Left lung (tissue), 10 donors: ENCODE results near the gene HNRNPF. TPM values are rescaled to one million over a fixed set of nuclear protein-coding genes. Genes with fewer than 3 reads are reported as not detected.

Source experiments
- ATAC-seq: fragments of 200-7000 bp; cut with Tn5 transposase; one replicate; pipeline ENCODE4 v1.9.1; 2020; ENCODE audit warnings: moderate library complexity
- DNase-seq, 4 donors: peaks; one replicate each; pipeline ENCODE4 v3.0.0-alpha.2; 2013 to 2020
- H3K27ac ChIP-seq, 2 donors: fragments of 200-600 bp; sonication (generic) in 1 of 2; one replicate each; pipeline versions ENCODE4 v1.5.0 to v1.8.0; 2020 to 2021
- H3K27me3 ChIP-seq, 2 donors: fragments of 200-600 bp; sonication (generic) in 1 of 2; one replicate each; pipeline versions ENCODE4 v1.5.0 to v1.8.0; 2020 to 2021
- H3K36me3 ChIP-seq, 2 donors: fragments of 200-600 bp; sonication (generic) in 1 of 2; one replicate each; pipeline versions ENCODE4 v1.5.0 to v1.8.0; 2020 to 2021
- H3K4me1 ChIP-seq, 2 donors: fragments of 200-600 bp; one replicate each; pipeline ENCODE4 v1.8.0; 2021
- H3K4me3 ChIP-seq, 2 donors: fragments of 200-600 bp; sonication (generic) in 1 of 2; one replicate each; pipeline versions ENCODE4 v1.5.0 to v1.8.0; 2020 to 2021; ENCODE audit warnings: mild to moderate bottlenecking in 1 of 2
- H3K9me3 ChIP-seq, 2 donors: fragments of 200-600 bp; sonication (generic) in 1 of 2; one replicate each; pipeline versions ENCODE4 v1.5.0 to v1.8.0; 2020 to 2021
- CTCF ChIP-seq, 2 donors: fragments of 200-600 bp; sonication (generic) in 1 of 2; IDR thresholded peaks; one replicate each; pipeline versions ENCODE4 v1.5.0 to v1.8.0; 2021; ENCODE audit warnings: antibody characterized with exemption in 2 of 2
- intact Hi-C, 2 donors: fragments of 100-400 bp; cut with DNase I; formaldehyde crosslinking; loops; one replicate each; pipeline versions ENCODE4 v1.11.2 to v1.14.2; 2022
- polyA plus RNA-seq, 6 donors: library from polyadenylated mRNA; unstranded; fragments of 120-200 nt; gene quantifications; one replicate each; pipeline ENCODE4 v1.2.1, GENCODE V29; 2013; ENCODE audit not compliant: insufficient read length in 6 of 6
- total RNA-seq, 2 donors: library from RNA; stranded (reverse); fragmentation: NEBNext Ultra II Directional; extraction: Animal tissue kit (Norgen Biotek cat#: 25700); gene quantifications; one replicate each; pipeline ENCODE4 v1.2.1, GENCODE V29; 2021
- donor health status: DM: no; HTN: yes; CAD: no.
- donor health status: DM: no; HTN: no; CAD: no.

Gene HNRNPF
- total and polyA plus RNA-seq, 8 donors: 161 to 230 (median 175) TPM

DNA sequence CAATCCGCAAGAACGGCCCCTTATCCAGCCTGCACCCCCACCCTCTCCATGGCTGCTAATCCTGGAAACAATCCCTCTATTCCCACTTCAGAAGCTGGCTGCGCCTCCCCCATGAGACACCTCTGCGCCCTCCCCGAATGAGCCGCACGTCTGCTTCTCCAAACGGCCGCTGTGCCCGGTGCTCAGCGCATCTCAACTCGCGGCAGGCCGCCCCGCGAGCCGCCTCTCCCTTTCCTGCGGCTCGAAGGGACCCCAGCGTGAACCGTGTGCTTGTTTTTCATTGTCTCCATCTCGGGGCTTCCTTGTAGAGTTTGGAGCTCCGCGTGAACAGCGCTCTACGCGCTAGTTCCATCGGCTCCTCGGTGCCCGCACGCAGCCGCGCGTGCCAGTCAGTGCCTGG lies 58.3 kb downstream of the HNRNPF start:
- intact Hi-C loops: no loop called here
- no peak overlapping the region for H3K27ac ChIP-seq
- no peak for TF ChIP-seq CTCF (IDR thresholded peaks at IDR 0.05)
- H3K4me3 ChIP-seq: no peak overlapping the region
- no peaks in the 10 kb centered on the region for H3K9me3 ChIP-seq
- H3K36me3 ChIP-seq: no peaks in the 10 kb centered on the region
- peaks cover 0 to 5% of the 10 kb centered on the region in 2 donors for H3K4me1 ChIP-seq
- no peak for DNase-seq
- peak; percentile 4 for ATAC-seq
- peaks cover 0 to 36% of the 10 kb centered on the region in 2 donors for H3K27me3 ChIP-seq

GRCh38 chr10:43350156-43350555 lies 58.8 kb downstream of the HNRNPF start:
- no peak for TF ChIP-seq CTCF (IDR thresholded peaks at IDR 0.05)
- Histone ChIP-seq H3K4me1 (peaks cover 0 to 5% of the 10 kb centered on the region in 2 donors), H3K36me3 (no peaks in the 10 kb centered on the region), H3K27me3 (peaks cover 0 to 36% of the 10 kb centered on the region in 2 donors), H3K4me3 (no peak overlapping the region), H3K9me3 (no peaks in the 10 kb centered on the region), H3K27ac (no peak overlapping the region)
- intact Hi-C loops: no loop called here
- peak; percentile 31 for ATAC-seq
- DNase-seq: peak in 2 of 4 donors; percentile 25 to 63

DNA sequence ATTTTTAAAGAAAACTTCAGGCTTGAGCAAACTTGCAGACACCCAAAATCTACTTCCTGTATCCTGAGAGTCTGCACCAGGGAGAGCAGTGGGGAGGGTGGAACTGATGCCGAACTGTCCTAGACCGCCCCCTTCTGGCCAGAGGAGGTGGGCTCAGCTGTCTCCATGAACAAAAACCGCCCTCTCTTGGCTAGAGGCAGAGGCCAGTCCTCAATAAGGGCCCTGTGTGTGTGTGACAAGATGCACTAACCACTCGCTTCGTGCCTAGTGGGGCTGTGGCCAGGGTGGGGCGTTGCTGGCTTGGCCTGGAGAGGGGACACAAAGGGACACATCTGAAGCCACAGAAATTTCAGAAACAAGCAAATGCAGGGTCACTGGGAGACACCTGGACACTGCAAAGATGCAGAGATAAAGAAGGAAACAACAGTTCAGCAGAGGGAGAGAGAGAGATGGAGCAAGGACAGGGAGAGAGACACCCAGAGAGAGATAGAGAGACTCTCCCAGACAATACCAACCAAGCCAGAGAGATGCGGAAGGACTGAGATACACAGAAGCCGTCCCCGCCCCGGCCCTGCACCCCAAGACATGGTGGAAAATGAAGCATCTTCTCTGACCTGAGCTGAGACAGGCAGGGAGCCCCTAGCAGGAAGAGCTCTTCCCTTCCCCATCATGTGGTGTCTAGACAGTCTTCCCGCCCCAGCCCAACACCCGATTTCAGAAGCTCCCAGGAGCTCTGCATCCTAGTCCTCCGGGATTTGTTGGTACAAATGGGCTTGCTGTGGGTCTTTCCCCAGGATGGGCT lies 60.3 kb downstream of the HNRNPF start:
- peak; percentile 86 to 92 for TF ChIP-seq CTCF (IDR thresholded peaks at IDR 0.05)
- H3K36me3 ChIP-seq: no peaks in the 10 kb centered on the region
- no peak overlapping the region for H3K27ac ChIP-seq
- no peaks in the 10 kb centered on the region for H3K9me3 ChIP-seq
- no peak overlapping the region for H3K4me3 ChIP-seq
- peaks cover 0 to 36% of the 10 kb centered on the region in 2 donors for H3K27me3 ChIP-seq
- peaks cover 0 to 5% of the 10 kb centered on the region in 2 donors for H3K4me1 ChIP-seq
- intact Hi-C loops: loop anchor here in 1 of 2 donors (10.0 kb wide), 1 partner anchor 54 kb away; no protein-coding TSS in a partner anchor
- DNase-seq (peak; percentile 76 to 92 (median 90)), ATAC-seq (peak; percentile 100)

DNA sequence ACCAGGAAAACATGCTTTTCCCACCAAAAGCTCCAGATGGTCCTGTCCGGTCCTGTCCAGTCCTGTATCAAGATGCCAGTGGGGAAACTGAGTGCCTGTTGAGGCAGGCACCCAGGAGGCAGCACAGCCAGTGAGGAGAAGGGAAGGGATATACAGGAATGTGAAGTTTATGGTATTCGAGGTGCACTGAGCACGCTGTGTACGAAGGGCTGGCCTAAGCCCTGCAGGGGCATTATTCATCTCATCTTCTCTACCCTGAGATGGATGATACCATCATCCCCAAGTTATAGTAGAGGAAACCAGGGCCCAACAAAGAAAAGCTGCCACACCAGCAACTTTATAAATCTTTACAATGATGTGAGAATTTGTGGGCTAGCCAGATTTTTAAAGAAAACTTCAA lies 61.0 kb downstream of the HNRNPF start:
- ATAC-seq (no peak), DNase-seq (no peak)
- intact Hi-C loops: loop anchor here in 1 of 2 donors (10.0 kb wide), 1 partner anchor 53 kb away; no protein-coding TSS in a partner anchor
- Histone ChIP-seq H3K4me3 (no peak overlapping the region), H3K9me3 (no peaks in the 10 kb centered on the region), H3K4me1 (peaks cover 0 to 5% of the 10 kb centered on the region in 2 donors), H3K36me3 (no peaks in the 10 kb centered on the region), H3K27ac (no peak overlapping the region), H3K27me3 (peaks cover 0 to 36% of the 10 kb centered on the region in 2 donors)
- TF ChIP-seq CTCF (IDR thresholded peaks at IDR 0.05): no peak

DNA sequence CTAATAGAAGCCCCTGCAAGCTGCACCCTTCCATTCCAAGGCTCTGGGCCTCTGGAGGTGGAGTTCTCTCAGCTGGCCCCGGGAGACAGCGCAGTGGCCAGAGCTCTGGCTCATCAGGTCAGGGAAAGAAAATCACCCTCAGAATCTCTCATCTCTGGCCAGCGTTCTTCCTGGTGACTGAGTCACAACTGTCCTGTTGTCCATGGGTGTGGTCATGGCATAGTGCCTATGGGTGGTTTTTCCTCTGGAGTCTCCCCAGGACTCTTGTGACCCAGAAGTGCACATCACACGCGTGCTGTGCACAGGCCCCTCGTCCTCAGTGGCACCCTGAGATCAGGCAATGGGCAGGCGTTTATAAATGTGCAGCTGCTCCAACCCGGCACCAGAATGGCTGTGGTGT lies 64.9 kb downstream of the HNRNPF start:
- ATAC-seq: no peak
- no peak for DNase-seq
- intact Hi-C loops: loop anchor here in 1 of 2 donors (10.0 kb wide), 1 partner anchor 49 kb away; no protein-coding TSS in a partner anchor
- H3K4me1 ChIP-seq: peaks cover 0 to 12% of the 10 kb centered on the region in 2 donors
- peaks cover 0 to 2% of the 10 kb centered on the region in 2 donors for H3K27me3 ChIP-seq
- H3K36me3 ChIP-seq: no peaks in the 10 kb centered on the region
- H3K9me3 ChIP-seq: no peaks in the 10 kb centered on the region
- H3K4me3 ChIP-seq: no peak overlapping the region
- TF ChIP-seq CTCF (IDR thresholded peaks at IDR 0.05): no peak
- no peak overlapping the region for H3K27ac ChIP-seq
